Fibroblast of skin of abdomen (primary cell): ENCODE data around the gene TCF7.
A peak's percentile ranks its signal among the peaks of the same experiment; 100 is the strongest.

ENCODE experiments used
- DNase-seq: peaks from one replicate; pipeline ENCODE4 v3.0.0-alpha.2; 2013

Gene TCF7

DNA sequence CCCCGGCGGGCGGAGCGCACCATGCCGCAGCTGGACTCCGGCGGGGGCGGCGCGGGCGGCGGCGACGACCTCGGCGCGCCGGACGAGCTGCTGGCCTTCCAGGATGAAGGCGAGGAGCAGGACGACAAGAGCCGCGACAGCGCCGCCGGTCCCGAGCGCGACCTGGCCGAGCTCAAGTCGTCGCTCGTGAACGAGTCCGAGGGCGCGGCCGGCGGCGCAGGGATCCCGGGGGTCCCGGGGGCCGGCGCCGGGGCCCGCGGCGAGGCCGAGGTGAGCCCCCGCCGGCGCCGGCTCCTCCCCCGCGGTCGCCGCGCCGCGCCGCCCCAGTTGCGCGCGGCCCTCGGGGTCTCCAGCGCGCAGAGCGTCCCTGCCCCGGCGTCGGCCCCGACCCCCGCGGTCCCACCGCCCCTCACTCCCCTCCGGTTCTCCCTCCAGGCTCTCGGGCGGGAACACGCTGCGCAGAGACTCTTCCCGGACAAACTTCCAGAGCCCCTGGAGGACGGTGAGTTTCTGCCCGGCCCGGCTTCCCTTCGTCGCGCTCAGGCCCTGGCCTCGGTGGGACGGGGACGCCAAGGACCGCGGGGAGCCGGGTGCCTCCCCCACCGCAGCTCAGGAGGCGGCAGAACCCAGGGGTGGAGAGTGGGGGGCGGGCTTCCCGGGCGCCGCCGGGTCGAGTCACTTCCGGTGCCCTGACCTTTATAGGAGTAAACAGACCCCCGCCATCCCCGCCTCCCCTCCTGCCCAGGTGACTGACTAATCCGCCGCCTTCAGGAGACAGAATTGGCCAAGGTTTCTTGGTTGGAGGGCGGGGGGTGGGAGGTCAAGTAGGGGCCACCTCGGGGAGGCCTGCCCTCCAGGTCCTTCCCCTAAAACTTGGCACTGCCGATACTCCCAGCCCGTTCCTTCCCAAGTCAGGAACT is 665 bp downstream of the TCF7 start:
- no peak for DNase-seq

DNA sequence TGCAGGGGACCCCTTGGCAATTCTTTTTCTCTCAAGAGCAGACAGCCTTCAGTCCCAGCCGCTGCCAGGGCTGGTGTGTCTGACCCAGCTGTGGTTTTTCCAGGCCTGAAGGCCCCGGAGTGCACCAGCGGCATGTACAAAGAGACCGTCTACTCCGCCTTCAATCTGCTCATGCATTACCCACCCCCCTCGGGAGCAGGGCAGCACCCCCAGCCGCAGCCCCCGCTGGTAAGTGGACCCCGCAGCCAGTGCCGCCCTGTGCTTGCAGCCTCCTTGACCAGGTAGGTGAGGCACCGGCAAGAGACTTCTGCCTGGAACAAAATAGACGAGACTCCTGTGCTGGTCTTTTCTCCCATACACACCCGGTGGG is 1.3 kb downstream of the TCF7 start:
- DNase-seq, result no peak

DNA sequence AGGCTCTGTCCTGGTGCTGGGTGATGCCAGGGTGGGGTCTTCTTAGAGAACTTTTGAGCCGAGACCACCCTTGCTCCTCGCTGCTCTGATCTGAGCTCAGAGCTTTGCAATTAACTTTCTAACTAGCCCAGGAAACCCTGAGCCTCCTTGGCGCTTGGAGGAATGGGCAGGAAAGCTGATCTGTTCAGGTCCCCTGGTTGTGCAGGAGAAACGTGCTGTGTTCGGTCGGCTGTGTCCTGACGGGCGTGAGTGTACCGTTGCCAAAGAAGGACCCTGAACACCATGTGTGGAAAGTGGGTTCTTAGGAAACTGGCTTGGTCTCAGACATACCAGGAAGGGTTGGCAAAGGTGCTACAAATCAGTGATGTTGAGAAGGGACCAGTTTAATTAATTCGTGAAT is 1.8 kb downstream of the TCF7 start:
- no peak for DNase-seq

DNA sequence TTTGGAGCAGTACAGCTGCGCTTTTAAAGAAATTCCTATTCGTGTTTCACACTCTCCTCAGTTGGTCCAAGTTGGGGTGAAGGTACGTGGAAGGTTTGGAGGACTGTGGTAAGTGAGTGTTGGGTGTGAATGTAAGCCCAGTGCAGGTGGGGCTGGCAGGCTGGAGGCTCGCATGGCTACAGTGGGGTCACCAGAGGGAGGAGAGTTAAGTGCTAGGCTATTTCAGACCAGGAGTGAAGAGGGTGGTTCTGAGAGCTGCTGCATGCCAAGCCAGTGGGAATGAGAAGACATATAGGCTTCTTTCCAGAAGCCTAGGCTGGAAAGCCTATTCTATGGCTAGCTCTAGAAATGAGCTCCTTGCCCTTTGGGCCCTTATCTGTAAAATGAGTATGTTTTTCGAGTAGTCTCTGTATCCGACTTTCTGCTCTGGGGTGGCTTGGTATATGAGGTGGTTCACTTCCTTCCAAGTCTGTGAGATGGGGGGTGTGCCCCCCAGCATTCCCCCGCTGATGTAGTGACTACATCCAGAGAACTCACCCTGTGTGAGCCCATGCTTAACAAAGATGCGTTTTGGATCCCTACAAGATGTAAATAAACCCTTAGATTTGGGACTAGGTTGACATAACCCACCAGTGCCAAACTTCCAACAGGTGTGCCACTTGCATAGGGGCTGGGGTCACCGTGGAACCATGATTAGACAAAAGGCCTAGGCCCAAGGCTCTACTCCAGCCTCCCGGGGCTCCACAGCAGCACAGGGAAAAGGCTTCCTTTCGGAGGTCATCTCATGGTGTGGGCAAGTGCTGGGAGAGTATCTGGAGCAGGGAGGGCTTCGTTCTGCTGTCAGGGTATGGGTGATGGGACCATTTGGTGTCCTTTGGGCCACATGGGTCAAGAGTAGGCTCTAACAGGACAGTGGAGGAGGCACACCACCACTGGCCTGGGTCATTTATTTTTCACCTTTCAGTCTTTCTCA is 2.6 kb downstream of the TCF7 start:
- DNase-seq, result no peak

DNA sequence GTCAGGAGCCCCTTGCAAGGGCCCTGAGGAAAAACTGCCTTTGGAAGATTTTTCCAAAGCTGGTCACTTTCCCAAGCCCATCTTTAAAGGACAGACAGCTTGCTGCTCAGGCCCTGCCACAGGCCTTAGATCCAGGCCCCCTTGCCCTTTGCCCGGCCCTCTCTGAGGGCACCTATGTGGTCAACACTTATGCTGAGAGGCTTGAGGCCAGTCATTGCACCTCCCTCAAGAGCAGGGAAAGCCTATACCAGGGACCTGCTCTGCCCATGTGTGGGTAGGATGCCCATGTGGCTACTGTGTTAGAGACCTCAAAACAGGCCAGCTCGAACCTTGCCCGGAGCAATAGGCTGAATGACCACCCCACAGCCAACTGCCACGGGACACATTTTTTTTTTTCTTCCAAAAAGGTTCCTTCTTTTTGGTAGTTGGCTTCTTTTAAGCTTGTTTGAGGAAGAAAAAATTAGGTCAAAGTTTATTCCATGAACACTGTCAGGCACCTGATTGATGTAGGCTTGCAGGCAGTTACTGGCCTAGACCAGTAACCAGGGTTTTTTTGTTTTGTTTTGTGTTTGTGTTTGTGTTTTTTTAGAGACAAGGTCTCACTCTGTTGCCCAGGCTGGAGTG is 3.8 kb downstream of the TCF7 start:
- no peak for DNase-seq

DNA sequence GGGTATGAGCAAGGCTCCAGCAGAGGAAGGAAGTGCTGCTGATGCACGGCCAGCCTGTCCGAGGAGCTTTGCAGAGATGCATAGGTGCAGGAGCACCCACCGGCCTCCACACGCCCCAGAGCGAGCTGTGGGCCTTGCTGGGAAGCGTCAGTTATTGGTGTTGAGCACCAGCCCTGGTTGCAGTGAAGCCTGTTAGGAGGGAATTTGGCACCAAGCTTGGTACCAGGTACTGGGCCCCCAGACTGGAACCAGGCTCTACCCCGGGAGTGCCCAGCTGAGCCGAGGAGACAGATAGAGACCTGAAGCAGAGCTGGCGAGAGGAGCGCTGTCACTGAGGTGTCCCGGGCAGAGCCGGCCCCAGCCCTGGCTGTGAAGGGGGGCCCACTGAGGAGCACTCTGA is 5.2 kb downstream of the TCF7 start:
- no peak for DNase-seq

DNA sequence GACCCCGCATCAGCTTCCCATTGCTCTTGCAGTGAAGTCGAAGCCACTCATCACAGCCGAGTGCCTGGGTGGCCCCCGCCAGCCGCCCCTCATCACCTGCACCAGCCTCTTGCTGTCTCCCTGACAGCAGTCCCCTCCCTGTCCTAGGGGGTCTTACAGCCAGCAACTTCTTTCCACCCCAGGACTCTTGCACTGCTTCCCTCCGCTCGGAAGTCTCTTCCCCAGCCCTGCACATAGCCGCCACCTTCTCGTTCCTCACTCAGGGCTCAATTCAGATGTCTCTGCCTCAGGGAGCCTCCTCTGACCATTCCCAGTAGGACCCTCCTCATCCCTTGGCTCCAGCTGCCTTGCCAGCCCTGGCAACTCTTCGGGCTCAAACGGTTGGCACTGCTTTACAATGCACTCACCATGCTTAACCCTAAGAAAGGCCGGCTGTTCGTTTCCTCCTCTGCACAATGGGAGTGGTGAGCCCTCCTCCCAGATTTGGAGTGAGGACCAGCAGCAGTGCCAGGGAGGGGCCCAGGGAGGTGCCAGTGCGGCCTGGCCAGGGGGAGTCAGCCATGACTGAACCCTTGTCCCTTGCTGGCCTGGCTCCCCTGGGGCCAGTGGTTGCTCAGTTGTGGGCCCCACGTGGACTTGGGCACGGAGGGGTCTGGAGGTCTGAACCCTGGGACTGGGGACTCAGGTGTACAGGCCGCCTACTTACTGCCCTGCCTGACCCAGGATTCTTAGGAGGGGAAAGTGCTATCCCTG is 6.1 kb downstream of the TCF7 start:
- DNase-seq, result no peak

DNA sequence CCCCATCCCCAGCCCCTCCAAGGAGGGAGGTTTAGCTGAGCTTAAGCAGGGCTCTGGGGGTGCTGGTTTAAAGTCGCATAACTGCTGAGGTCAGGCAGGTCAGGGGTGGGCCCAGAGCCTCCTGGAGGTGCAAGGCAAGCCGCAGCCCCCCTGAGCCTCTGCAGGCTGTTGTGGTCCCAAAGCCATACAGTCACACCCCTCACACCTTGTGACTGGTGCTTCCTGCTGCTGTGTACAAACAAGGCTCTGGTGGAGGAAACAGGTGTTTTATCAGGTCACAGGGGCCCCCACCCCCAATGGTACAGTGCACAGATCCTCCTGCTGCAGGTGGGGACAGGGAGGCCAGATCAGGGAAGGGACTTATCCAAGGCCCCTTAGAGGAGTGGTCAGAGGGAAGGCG is 8.0 kb downstream of the TCF7 start:
- DNase-seq, result no peak

DNA sequence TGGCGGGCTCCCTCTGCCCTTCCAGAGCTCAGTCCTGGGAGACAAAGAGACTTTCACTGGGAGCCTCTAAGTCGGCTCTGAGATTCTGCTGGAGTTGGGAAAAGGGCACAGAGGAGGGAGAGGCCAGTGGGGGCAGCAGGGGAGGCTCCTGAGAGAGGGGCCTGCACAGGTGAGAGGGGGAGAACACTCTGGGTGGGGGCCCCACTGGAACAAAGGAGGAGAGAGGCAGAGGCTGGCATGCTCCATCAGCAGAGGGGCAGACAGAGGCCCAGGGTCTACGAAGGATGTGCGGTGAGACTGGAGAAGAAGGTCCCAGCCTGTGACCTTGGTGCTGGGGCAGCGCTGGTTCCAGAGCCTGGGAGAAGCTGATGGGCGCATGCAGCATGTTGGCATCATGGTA is 8.9 kb downstream of the TCF7 start:
- no peak for DNase-seq

DNA sequence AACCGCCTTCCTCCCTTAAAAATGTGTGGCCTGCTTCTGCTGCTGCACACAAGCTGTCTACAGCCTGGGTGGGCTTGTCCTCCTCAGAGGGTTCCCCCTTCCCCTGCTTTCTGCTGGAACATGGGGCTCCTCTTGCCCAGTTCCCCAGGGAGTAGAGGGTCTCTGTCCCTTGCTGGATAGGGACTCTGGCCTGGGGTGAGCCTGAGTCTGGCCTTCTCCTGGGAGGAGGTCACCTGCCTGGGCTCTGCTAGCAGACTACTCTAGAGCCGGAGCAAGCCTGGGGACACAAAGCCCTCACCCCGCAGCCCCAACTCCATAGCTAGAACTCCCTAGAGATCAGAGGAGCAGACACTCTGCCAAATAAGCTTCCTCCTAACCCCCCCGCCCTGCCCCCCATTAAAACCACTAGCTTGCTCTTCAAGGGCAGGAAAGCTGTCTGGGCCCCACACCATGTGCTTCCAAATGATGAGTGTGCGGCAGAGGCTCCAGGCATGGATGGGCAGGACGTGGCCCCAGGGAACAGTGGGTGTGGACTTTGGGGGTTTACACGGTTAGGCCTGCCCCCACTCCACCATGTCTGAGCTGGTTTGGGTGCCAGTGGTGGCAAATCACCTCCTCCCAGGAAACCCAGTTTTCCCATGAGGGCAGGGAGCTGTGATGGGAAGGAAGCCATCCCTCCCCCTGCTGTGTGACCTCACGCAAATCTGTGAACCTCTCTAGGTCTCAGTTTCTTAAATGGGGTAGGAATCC is 10.0 kb downstream of the TCF7 start:
- DNase-seq, result peak; percentile 79

DNA sequence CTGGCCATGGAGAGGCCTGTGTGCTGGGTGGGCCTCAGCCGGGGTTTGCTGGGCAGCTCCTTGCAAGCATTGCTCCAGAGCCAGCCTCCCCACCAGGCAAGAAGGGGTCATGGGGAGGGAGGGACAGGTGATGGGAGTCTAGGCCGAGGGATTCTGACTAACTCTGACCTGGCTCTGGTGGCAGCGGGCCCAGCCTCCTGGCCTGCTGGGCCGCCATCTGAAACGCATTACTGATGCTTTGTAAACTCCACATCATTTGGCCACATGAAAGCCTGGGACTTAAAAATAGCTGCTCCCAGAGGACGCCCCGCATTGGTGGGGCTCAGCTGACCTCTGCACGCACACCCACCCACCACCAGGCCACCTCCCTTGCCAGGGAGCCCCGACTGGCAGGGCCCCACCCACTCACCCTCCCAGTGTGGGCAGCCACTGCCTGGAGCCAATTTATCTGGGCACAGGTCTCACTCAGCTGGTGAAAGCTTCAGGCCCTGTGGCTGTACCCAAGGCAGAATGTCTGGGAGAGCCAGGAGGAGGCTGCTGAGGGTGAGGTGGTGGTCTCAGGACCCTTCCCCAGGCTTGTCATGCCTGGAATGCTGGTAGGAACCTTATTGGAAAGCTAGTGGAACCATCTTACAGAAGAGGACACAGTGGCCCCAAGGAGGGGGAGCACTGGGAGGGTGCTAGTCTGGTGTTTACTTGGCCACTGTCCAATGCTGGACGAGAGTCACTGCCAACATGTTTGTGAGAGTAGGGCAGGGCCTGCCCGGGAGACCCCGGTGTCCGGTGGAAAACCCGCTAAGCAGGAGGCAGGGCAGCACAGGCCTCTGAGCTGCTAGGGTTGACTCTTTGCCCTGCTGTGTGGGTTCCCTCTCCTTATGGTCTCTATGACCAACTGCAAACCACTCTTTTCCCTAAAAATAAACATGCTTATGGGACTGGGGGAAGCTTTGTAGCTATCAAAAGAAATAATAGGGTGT is 10.8 kb downstream of the TCF7 start:
- DNase-seq, result peak; percentile 87

DNA sequence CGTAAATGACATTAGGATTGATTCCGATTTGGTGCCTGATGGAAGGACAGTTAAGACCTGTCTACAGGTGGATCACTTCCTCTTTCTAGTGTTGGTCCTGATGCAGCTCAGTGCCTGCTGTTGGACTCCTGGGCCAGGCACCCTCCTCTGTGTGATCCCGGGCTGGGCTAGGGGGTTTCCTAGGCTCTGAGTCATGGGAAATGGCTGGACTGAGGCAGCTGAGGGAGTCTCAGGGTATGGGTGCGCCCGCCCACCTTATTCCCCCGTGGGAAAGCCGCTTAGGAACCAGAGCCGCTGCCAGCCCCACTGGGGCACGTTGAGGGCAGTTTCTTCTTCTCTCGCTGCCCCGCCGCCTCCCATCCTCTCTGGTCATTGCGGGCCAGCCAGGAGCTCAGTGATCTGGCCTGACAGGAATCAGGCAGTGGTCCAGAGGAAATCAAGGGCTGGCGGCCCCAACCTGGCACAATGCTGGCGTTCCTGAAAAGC is 12.9 kb downstream of the TCF7 start:
- DNase-seq, result peak; percentile 17

DNA sequence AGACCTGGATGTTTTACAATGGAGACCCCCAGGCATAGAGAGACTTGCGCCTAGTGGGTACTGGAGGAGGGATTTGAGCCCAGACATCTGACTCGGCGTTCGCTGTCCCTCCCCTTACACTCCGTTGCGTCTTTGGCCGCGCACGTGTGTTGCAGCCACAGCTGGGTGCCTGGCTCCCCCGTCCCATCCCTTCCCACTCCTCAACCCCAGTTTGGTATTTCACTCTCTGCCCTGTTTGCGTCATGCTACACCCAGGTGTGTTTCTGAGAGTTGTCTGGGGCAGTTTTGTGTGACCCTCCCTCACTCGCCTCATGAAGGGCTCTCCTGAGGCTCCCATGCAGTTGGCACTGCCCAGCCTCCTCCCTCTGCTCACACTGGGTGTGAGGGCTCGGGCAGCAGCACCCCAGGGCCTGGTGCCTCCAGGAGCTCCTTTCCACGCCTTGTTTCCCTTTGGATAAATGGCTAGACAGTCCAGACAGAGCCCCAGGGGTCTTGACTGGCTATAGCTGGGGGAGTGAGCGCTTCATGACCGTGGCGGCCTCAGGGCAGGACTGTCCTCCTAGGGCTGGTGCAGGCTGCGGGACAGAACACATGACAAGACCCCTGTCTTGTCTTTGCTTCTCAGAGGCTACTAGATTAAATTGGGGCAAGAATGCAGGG is 13.6 kb downstream of the TCF7 start:
- no peak for DNase-seq

DNA sequence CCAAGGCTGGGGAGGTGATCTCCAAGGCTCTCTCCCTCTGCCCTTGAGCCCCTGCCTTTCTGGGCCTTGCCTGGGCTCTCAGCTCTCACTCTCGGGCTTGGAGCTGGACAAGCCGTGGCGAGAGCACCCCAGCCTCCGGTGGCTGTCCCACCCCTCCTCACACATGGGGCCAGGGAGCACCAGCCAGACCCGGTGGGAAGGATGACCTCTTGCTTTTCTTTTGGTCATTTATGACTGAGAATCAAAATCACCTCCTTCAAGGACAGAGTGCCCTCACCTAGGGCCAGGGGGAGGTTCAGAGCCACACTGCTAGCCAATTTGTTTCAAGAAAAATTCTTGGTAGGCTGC is 14.1 kb downstream of the TCF7 start:
- no peak for DNase-seq

DNA sequence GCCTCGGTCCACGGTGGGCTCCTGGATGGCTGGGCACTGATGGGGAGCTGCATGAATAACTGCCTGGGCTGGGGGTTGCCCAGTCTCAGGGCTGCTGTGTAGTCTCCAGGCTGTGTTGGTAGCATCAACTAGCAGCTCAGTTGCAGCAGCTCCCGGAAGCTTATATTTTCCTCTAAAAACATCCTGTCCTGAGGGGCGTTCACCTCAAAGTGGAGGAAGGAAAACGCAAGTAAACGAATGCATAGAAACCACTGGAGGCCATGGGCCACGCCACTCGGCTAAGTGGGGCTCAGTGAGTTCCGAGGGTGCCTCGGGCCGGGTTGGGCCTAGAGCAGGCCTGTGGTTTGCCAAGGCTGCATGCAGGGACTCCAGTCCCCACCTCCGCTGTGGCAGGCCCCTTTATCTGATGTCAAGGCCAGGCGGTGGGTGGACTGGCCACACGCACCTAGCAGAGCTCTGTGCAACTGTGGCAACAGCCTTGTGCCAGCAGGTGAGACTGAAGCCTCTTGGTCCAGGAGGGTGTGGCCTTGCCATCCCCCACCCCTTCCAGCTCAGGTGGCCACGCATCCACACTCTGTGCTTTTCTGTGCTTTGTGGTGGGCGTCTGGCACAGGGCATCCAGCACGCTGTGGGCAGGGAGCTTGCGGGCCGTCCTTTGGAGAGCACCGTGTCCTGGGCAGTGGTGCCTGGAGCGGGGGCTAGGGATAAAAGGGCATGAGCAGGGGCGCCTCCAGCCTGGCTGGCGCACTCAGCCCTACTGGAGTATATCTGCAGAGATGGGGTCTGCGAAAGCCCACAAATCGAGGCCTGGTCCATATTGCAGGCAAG is 15.1 kb downstream of the TCF7 start:
- DNase-seq, result no peak

DNA sequence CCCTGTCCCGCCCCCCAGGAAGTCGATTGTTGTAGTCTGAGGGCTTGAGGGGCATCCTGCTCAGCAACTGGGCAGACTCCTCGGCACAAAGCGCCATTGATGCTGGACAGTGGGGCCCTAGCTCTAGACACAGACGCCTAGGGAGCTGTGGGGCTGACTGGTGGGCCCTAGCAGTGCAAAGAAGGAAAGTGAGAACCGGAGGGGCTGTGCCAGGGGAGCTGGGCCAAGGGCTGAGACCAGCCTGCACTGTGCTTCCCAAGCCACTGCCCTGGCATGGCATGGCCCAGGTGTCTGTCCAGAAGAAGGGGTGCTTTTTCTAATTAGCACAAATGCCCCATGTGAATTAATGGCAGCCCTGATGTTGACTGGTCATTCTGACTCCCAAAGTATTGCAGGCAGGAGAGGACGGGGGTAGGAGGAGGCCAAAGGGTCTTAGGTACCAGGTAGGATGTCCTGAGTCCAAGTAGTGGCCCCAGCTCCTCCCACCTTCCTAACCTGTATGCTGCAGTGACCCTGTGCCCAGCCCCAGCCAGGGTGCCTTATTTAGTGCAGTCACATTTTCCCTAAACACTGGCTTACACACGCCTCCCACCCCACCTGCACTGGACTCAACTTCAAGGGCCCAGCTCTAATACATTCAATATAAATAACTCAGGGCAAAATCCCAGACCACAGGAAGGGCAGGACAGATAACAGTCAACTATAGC is 15.9 kb downstream of the TCF7 start:
- DNase-seq, result no peak

DNA sequence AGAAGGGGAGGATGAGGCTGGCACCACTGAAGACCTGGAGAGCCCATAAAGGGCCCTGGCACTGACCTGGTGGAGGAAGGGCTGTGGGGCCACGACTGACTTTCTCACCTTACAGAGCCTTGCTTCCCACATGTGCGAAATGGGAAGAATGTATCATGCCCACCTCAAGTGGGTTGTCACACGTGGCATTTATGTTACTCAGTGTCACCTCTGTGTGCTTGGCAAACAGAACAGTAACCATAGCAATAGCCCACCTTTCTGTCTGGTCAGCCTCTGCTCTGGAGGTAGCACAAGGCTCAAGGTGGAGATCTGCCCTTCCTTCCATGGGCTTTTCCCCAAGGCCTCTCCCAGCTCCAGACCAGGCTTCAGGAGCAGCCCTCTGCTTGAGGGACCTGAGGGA is 16.7 kb downstream of the TCF7 start:
- DNase-seq, result no peak
